NAMALWA (cell line): ENCODE data around the gene VPS36.
"Not testable (repeated sequence)": the region's sequence is repeated elsewhere in the genome, so short reads cannot be mapped to it uniquely, and the experiment has no call there.

Source experiments
- DNase-seq: peaks from one replicate; pipeline ENCODE4 v3.0.0-alpha.2; 2015; ENCODE audit warnings: low spot score

Gene VPS36

DNA sequence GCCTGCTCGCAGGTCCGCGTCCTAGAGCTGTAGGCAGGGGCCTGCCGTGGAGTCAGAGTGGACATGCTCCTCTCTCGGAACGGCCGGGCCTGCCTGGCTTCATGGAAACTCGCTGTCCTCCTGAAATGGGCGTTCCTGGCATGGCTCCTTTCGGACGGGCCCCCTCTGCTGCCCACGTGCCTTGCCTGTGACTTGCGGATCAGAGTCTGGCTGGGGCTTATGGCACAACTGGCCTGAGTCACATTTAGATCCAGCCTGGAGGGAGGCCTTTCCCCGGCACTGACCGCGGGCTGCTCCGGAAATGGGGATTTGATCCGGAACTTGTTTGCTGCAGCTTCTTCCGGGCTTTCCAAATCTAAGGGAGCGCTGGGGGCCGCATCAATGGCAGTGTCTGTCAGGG, 72.5 kb downstream of the VPS36 start:
- no peak for DNase-seq

DNA sequence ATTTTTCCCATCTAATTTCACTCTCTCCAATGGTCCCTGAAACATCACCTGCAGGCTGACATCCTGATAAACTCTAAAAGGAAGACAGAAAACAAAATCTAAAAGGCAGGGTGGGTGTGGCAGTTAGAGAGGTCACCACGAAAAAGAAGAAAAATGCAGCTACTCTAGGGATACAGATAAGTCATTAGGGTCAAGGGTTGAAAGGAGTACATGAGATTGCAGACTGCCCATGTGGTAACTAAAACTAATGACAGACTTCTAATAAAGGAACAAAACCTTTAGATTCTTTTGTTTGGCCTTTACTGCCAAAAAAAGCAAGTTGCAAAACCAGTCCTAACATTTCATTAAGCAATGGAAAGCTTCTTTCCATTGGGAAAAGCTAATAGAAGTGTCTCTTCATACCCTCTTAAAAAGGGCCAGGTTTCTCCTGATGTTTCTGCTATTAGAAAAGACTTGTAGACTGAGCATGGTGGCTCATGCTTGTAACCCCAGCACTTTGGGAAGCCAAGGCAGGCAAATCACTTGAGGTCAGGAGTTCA, 75.5 kb downstream of the VPS36 start:
- DNase-seq: no peak

DNA sequence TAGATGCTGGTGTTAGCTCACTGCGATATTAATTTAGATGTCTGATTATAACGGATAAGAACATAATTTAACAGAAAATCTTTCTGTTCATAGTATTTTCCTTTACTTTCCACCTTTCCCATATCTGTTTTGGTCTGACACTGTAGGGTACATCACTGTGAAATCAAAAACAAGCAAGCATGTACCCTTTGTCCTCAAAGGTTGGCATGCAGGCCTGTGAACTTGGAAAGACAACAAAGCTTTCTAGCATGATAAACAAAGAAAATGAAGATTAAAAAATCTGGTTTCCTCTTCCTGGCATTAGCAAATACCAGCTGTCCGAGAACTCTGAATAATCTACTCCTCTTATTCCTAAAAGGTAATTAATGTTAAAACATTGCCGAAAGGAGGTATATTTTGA, 76.0 kb downstream of the VPS36 start:
- no peak for DNase-seq

DNA sequence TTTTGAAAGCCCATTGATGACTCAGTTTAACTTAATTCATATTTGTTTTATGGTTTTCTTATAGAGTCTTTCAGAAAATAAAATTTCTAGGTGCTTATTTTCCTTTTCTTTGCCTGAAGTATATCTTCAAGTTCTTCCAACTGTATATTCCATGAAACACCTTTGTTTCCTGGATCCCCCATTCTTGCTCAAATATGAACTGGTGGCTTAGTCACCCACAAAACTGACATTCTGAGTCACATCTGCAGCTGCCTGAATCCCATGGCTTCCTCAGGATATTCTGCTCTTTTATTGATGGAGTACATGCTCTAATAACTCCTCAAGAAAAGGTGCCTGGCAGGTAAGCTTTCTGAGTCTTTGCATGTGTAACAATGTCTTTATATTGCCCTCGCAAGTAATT, 77.2 kb downstream of the VPS36 start:
- not testable (repeated sequence) for DNase-seq

DNA sequence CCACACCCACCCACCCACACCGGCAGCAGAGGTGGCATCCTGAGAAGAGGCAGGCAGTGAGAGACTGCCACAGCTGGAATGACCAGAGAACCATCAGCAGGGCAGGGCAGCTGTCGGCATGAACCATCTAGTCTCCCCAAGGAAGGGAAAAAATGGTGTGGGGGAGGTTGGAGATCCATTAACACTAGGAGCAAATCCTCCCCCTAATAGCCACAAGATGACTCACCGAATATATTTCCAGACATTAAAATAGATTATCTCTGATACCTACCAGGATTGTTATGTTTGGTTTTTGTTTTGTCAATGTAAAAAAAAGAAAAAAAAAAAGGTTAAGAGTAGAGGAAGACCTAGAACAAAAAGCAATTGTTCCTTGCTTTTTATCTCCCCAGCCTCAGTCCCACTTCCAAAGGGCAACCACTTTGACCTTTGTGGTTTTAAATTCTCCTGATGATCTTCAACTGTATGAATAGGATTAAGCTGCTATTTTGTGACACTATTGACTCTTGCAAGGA, 78.6 kb downstream of the VPS36 start:
- DNase-seq: no peak

DNA sequence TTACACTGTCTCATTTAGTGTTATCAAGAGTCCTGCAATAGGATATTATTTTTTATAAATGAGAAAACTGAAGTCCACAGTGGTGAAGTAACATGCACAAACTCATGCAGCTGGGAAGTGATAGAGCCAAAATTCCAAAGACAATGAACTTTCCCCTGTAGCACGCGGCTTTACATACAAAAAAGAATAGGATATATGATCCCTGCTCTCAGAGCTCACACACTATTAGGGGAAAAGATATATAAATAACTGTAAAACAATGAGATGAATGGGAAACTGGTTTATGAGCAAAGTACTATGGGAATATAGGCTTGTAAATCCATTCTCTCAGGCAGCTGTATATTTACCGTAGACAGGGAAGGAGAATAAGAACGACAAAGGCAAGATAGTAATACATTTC, 84.1 kb downstream of the VPS36 start:
- DNase-seq: no peak
